GM23338 (cell line): Measurements from ENCODE around the gene CAPN7.

Experiments used
- CREB1 ChIP-seq: fragments of 250-450 bp; sonication (Bioruptor Pico); IDR thresholded peaks from 2 replicates; pipeline ENCODE4 v1.5.0; 2020; ENCODE audit warnings: low read depth, mild to moderate bottlenecking, moderate library complexity
- CTCF ChIP-seq, 2 experiments: fragments of 200-600 bp in 1 of 2; sonication (generic) in 1 of 2; conservative IDR thresholded peaks; 2 replicates each; pipeline versions ENCODE4 v1.5.1 to v1.6.1; 2016 to 2017; ENCODE audit warnings: antibody characterized with exemption in 2 of 2, low read depth in 2 of 2, mild to moderate bottlenecking in 2 of 2, moderate library complexity in 1 of 2
- EZH2 ChIP-seq: fragments of 200-600 bp; sonication (generic); IDR thresholded peaks from one replicate; pipeline ENCODE4 v1.8.0; 2017; ENCODE audit warnings: antibody characterized with exemption, mild to moderate bottlenecking, low read depth; ENCODE audit not compliant: unreplicated experiment
- EZH2phosphoT487 ChIP-seq: fragments of 200-600 bp; sonication (generic); IDR thresholded peaks from one replicate; pipeline ENCODE4 v1.8.1; 2018; ENCODE audit warnings: antibody characterized with exemption; ENCODE audit not compliant: unreplicated experiment
- JUNB ChIP-seq: IDR thresholded peaks from one replicate; pipeline ENCODE4 v1.6.1; 2016; ENCODE audit warnings: antibody characterized with exemption; ENCODE audit not compliant: unreplicated experiment
- NANOG ChIP-seq: IDR thresholded peaks from 2 replicates; pipeline ENCODE4 v1.6.1; 2016; ENCODE audit warnings: antibody characterized with exemption, borderline replicate concordance
- POLR2AphosphoS5 ChIP-seq: IDR thresholded peaks from 2 replicates; pipeline ENCODE4 v1.6.1; 2016; ENCODE audit warnings: antibody characterized with exemption, low read depth
- REST ChIP-seq: IDR thresholded peaks from one replicate; pipeline ENCODE4 v1.6.1; 2018; ENCODE audit warnings: antibody characterized with exemption; ENCODE audit not compliant: unreplicated experiment

- TF ChIP-seq CTCF (conservative IDR thresholded peaks at IDR 0.05; ENCODE audit: low read depth in 2 of 2), result no peak
- no peak for TF ChIP-seq REST
- TF ChIP-seq POLR2AphosphoS5, result no peak
- TF ChIP-seq CREB1, result no peak
- TF ChIP-seq EZH2phosphoT487, result no peak
- TF ChIP-seq EZH2, result no peak
- TF ChIP-seq JUNB, result no peak
- TF ChIP-seq NANOG, result no peak
Measured at GRCh38 chr3:15276028-15276724, 70.1 kb downstream of the CAPN7 start.
